ENCODE measurements around the gene ACP1.

Gene ACP1

GRCh38 chr2:255195-255594 is 9.6 kb upstream of the ACP1 start:
- no peak for DNase-seq (ENCODE audit: low read depth)

GRCh38 chr2:256094-256493 is 8.7 kb upstream of the ACP1 start:
- DNase-seq (ENCODE audit: low read depth), result no peak

- DNase-seq (ENCODE audit: low read depth), result no peak
Measured at GRCh38 chr2:257429-257828, 7.3 kb upstream of the ACP1 start.

GRCh38 chr2:257842-258241 is 6.9 kb upstream of the ACP1 start:
- DNase-seq (ENCODE audit: low read depth), result no peak

GRCh38 chr2:258933-259332 is 5.8 kb upstream of the ACP1 start:
- no peak for DNase-seq (ENCODE audit: low read depth)

- DNase-seq (ENCODE audit: low read depth), result no peak
Measured at GRCh38 chr2:259789-260331, 4.9 kb upstream of the ACP1 start.

DNA sequence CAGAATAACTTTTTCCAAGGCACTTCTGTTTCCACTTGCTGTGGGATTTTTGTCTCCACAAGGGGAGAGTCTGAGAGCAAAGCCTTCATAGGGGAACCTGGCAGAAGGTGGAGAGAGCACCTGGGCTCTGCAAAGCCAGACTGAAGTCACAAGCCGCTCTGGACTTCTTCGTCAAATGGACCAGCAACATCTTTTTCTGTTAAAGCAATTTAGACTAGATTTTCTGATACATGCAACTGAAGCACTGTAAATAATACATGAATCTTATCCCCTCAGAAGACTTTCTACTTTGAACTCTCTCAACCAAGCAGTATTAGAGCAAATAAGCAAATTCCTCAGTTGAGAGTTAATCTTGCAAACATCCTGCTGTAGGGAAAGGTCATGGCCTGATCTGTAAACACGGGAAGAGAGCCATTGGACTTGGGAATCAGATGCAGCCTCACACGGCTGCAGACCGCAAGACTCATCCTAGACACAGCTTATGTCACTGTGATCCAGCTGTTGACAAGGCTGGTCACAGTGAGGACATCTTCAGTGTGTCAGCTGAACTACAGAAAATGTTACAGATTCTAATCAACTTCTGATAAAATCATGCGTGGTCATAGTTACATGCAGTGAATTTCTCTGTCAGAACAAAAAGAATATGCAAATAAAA is 4.1 kb upstream of the ACP1 start:
- DNase-seq (ENCODE audit: low read depth), result no peak

DNA sequence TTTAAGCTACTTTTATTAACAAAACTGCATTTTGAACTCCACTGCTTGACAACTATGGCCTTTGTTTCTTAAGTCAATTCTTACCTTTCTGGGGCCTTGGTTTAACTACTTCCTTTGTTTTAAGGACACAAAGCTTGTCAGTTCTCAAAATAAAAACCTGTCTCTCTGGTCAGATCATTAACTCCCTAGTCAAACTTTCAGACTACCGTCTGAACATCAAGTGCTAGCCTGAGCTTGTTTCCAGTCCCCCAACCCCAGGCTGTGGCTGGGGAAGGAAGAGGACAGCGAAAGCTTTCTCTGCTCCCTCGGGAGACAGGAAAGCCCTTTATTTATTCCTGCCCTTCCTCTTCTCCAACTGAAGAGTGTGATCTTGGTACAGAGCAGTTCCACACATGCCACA is 2.6 kb upstream of the ACP1 start:
- no peak for DNase-seq (ENCODE audit: low read depth)

- DNase-seq (ENCODE audit: low read depth), result no peak
Measured at GRCh38 chr2:263022-263738, 1.6 kb upstream of the ACP1 start.

GRCh38 chr2:263774-264492 is 814 bp upstream of the ACP1 start, which contains the start of gene SH3YL1:
Gene SH3YL1 (minus strand): TSS chr2:264032. CDS start chr2:263984, 48 bp downstream.
- DNase-seq (ENCODE audit: low read depth), result no peak

GRCh38 chr2:268323-268722 is 3.6 kb downstream of the ACP1 start:
- no peak for DNase-seq (ENCODE audit: low read depth)

DNA sequence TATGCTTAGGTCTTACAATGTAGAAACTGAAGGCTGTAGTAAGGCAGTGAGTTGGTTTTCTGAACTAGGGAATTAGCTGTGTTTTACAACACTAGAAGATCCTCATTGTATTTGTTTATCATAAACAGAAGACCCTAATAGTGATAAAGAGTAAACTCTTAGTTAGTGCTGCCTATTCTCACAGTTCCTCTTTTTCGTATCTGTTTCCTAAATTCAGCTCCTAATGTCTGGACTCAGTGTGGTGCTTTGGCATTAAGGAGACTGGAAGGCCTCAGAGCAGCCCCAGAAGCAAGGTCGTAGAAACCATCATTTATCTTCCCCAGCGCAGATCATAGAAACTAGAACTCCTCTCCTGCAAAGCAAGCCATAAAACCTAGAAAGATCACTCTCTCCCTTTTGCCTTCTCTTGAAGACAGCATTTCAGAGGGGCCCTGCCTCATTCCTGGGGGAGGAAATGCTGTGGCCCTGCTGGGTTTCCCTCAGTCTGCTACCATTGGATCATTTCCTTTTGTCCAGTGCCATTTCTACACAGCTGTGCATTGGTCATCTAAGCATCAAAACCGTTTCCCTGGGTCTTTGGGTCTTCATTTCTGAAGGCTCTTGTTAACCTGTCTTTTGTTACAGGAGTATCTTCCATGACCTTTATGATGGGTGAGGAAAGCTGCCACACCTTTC is 4.7 kb downstream of the ACP1 start:
- DNase-seq (ENCODE audit: low read depth), result no peak

DNA sequence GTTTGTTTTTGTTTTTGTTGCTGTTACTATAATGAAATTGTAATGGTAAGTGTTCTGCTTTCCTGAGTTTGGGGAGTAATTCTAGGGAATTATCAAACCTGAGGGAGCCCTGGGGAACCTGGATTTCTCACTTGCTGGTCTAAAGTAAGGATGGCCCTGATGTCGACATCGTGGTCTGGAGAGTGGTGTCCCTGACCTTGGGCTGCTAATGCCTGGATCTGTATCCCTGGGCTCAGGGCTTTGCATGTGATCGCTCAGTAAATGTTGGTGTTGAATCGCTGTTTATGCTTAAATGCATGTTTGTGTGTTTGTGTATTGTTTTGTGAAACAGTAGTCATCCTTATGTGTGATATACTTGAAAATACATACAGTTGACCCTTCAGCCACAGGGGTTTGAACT is 6.1 kb downstream of the ACP1 start:
- no peak for DNase-seq (ENCODE audit: low read depth)

DNA sequence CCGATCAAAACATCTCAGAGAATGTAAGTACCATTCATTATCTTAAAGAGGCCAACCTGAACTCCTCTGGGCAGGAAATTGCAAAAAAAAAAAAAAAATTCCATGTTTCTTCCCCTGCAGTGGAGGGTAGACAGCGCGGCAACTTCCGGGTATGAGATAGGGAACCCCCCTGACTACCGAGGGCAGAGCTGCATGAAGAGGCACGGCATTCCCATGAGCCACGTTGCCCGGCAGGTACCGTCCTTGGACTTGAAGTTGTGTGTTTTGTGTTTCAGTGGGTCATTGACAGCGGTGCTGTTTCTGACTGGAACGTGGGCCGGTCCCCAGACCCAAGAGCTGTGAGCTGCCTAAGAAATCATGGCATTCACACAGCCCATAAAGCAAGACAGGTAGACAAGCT is 7.2 kb downstream of the ACP1 start:
- no peak for DNase-seq (ENCODE audit: low read depth)

GRCh38 chr2:273333-273732 is 8.6 kb downstream of the ACP1 start:
- DNase-seq (ENCODE audit: low read depth), result no peak

GRCh38 chr2:274503-274902 is 9.8 kb downstream of the ACP1 start:
- DNase-seq (ENCODE audit: low read depth), result no peak

DNA sequence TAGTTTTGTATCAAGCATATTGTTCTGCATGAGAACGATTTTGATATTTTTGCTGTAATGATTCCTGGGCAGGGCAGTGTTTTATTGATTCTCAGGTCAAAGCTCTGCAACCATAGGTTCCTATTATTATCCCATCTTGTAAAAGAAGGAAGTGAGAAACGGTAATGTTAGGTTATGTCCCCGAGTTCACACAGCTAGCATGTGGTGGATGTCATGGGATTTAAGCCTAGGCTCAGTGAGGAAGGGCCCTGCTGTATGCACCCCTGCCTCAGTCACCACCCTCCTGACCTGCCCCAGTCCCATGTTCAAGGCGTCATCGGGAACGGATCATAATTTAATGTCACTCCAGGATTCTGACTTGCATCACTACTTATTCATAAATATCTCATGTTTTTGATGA is 10.7 kb downstream of the ACP1 start:
- DNase-seq (ENCODE audit: low read depth), result no peak

- DNase-seq (ENCODE audit: low read depth), result no peak
Measured at GRCh38 chr2:278312-278926, 13.7 kb downstream of the ACP1 start.

- no peak for DNase-seq (ENCODE audit: low read depth)
Measured at GRCh38 chr2:278927-279320, 14.2 kb downstream of the ACP1 start.

- DNase-seq (ENCODE audit: low read depth), result no peak
Measured at GRCh38 chr2:279366-279765, 14.6 kb downstream of the ACP1 start.

- no peak for DNase-seq (ENCODE audit: low read depth)
Measured at GRCh38 chr2:279956-280649, 15.4 kb downstream of the ACP1 start.

All from stimulated activated CD8-positive, alpha-beta memory T cell treated with anti-CD3 and anti-CD28 coated beads, Interleukin-15, amount 100 ng/mL, for 24 hours (primary cell).